Measurements from ENCODE around the gene SPANXA2.
"Not testable (repeated sequence)": the region's sequence is repeated elsewhere in the genome, so short reads cannot be mapped to it uniquely, and the experiment has no call there.

GRCh38 chrX:141589408-141589807, at the start of gene SPANXA2:
- not testable (repeated sequence) for TF ChIP-seq POLR2A (IDR thresholded peaks at IDR 0.05; ENCODE audit: low read length); GATA1 (IDR thresholded peaks at IDR 0.05; ENCODE audit: low read depth, low read length)
